Activated CD8-positive, alpha-beta memory T cell treated with anti-CD3 and anti-CD28 coated beads for 48 hours (primary cell): ENCODE measurements around the gene TUBB4B.
"Not testable (repeated sequence)": the region's sequence is repeated elsewhere in the genome, so short reads cannot be mapped to it uniquely, and the experiment has no call there.

ENCODE experiments used
- DNase-seq, 3 experiments: peaks; one replicate each; pipeline ENCODE4 v3.0.0-alpha.2; 2020; ENCODE audit warnings: low read depth in 2 of 3, low spot score in 2 of 3

TUBB4B gene

GRCh38 chr9:137251490-137252268, 10.6 kb downstream of the TUBB4B start:
- no peak for DNase-seq

GRCh38 chr9:137252555-137253506, 11.7 kb downstream of the TUBB4B start:
- no peak for DNase-seq

DNA sequence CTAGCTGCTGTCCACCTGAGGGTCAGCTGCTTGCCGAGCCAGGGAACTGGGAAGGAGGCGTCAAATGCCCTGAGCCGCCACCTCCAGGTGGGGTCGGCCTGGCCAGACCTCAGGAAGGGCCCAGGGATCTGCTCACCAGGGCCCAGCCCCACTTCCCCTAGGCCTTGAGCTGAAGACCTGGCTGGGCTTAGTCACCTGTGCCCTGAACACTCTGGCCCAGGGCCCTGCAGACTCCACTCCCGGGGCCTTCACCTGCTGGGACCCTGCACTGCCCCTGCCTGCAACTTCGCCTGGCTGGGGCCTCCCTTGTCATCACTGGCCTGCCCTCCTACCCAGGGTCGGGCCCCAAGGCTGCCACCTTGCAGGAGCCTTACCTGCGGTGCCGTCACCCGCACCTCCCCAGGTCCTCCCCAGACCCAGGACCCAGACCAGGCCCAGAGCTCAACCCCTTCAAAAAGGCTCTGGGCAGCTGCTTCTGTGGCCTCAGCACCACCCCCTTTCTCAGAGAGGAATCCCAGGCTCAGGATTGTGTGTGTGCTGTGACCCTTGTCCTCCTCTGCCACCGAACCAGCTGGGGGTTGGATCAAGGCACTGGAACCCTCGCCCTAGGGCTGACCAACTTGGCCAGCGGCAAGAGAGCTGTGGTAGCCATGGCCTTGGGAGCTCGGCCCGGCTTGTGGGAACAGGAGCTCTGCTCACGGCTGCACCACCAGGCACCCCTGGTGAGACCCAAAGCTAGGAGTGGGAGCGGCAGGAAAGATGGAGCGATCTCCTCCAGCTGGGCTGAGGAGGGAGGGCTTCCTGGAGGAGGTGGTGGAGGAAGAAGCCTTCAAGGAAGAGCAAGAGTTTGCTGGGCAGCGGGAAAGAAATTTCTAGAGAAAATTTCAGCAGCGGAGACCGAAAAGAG, 12.9 kb downstream of the TUBB4B start:
- DNase-seq: no peak

DNA sequence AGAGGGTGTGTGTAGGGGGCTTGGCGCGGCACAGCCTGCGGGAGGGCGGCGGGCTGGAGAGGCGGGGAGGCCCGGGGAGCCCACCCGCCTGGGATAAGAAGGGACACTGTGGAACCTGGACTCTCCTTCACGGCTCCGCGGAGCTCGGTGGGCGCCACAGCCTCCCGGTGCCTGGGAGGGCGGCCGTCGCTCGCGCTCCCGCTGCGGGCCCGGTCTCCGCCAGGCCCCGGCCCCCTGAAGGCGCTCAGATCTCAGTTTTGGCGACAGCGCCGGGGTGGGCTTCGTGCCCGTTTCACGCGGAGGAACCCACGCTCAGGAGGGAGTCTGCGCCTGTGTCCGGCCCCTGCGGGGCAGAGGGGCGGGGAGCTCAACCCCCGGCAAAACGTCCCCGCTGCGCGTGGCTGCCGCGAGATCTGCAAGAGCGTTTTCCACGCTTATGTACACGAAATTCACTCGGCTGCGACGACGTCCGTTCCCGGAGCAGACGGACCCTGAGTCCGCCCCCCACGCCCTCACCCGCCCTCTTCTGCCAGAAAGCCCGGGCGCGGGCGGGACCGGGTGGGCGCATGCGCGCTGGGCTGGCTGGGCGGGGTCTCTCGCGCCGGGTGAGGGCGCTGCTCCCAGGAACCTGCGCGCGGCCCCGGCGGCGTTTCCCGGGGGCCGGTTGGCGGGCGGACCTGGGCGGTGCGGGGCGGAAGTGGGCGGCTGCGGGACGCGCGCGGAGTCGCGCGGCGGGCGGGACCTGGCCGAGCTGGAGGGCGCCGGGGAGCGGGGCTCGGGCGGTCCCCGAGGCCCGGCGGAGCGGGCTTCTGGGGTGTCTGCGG, 13.7 kb downstream of the TUBB4B start, which contains the start of gene NELFB:
Gene NELFB (plus strand): TSS at position 704 of the 824 bp plus-strand sequence.
- DNase-seq: peak; percentile 96 to 98 (median 97)

DNA sequence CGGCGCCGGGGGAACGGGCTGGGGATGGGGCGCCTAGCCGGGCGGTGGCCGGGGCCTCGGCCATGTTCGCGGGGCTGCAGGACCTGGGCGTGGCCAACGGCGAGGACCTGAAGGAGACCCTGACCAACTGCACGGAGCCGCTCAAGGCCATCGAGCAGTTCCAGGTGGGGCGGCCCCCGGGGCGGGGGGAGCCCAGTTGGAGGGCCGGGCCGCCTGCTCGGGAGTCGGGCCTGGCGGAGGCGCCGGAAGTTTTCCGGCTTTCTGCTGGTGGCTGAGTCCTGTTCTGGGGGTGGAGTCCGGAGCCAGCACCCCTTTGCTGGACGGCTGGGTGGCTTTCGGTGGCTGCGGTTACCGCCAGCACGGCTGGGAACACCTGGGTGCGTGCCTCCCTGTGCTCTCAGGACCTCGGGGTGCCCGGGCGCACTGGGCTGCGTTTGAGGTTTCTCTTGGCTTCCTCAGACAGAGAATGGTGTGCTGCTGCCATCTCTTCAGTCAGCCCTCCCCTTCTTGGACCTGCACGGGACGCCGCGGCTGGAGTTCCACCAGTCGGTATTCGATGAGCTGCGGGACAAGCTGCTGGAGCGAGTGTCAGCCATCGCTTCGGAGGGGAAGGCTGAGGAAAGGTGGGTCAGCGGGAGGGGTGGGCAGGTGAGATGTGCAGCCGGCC, 14.5 kb downstream of the TUBB4B start:
- DNase-seq: no peak

DNA sequence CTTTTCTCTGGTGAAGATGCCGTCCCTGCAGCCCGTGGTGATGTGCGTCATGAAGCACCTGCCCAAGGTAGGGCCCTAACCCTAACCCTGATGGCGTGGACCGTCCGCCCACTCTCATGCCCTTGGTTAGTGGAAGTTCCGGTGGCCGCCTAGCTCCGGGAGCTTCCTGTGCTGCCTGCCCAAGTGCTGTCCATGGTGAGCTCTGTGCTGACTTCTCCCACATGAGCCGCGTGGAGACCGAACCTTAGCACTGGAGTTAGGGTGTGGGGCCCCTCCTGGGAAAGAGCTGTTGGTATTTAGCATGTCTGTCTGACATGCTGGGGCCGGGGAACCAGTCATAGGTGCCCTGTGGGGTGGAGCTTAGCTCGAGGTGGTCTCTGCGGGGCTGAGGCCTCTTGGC, 15.3 kb downstream of the TUBB4B start:
- no peak for DNase-seq

DNA sequence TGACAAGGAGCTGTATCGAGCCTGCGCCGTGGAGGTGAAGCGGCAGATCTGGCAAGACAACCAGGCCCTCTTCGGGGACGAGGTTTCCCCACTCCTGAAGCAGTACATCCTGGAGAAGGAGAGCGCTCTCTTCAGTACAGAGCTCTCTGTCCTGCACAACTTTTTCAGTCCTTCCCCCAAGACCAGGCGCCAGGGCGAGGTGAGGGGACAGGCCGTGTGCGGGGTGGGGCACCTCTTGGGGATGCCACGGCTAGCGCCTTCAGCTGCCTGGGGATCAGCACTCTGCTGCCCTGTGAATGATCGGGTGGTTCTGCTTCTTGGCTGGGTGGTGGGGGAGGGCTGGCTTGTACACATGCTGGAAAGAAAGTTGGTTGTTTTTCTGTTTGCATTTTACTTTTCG, 15.8 kb downstream of the TUBB4B start:
- DNase-seq: no peak

DNA sequence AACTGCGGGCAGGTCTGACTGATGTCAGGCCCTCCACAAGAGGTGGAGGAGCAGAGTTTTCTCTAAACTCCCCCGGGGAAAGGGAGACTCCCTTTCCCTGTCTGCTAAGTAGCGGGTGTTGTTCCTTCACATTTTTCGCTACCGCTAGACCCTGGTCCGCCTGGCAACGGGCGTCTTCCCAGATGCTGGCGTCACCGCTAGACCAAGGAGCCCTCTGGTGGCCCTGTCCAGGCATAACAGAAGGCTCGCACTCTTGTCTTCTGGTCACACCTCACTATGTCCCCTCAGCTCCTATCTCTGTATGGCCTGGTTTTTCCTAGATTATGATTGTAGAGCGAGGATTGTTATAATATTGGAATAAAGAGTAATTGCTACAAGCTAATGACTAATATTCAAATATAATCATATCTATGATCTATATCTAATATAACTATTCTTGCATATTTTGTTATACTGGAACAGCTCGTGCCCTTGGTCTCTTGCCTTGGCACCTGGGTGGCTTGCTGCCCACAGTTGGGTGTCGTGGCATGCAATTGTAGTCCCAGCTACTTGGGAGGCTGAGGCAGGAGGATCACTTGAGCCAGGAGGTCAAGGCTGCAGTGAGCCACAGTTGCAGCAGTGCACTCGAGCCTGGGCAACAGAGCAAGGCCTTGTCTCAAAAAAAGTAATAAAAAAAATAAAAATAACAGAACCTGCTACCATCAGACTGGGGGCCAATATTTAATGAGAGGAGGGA, 21.3 kb downstream of the TUBB4B start:
- not testable (repeated sequence) for DNase-seq

- no peak for DNase-seq
Measured at GRCh38 chr9:137262909-137263285, 21.8 kb downstream of the TUBB4B start.

GRCh38 chr9:137263506-137263905, 22.4 kb downstream of the TUBB4B start:
- DNase-seq: no peak

- DNase-seq: no peak
Measured at GRCh38 chr9:137264067-137264466, 23.0 kb downstream of the TUBB4B start.

DNA sequence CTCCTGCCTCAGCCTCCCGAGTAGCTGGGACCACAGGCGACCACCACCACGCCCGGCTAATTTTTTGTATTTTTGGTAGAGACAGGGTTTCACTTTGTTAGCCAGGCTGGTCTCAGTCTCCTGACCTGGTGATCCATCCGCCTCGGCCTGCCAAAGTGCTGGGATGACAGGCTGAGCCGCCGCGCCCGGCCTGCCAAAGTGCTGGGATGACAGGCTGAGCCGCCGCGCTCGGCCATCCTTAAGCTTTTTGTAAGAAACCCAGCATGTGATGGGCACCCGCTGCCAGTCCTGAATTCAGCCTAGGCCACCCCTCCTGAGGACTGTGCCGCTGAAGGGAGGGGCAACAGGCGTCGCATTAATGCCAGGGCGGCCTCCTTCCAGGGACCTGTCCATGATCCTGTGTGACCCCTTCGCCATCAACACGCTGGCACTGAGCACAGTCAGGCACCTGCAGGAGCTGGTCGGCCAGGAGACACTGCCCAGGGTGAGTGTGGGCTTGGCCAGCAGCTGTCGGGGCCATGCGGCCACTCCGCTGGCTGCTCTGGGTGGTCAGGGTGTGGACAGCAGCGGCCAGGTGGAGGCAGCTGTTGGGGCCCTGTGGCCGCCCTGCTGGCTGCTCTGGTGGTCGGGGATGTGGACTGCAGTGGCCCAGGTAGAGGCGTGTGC, 24.5 kb downstream of the TUBB4B start:
- no peak for DNase-seq

GRCh38 chr9:137266162-137266527, 25.1 kb downstream of the TUBB4B start:
- DNase-seq: no peak

DNA sequence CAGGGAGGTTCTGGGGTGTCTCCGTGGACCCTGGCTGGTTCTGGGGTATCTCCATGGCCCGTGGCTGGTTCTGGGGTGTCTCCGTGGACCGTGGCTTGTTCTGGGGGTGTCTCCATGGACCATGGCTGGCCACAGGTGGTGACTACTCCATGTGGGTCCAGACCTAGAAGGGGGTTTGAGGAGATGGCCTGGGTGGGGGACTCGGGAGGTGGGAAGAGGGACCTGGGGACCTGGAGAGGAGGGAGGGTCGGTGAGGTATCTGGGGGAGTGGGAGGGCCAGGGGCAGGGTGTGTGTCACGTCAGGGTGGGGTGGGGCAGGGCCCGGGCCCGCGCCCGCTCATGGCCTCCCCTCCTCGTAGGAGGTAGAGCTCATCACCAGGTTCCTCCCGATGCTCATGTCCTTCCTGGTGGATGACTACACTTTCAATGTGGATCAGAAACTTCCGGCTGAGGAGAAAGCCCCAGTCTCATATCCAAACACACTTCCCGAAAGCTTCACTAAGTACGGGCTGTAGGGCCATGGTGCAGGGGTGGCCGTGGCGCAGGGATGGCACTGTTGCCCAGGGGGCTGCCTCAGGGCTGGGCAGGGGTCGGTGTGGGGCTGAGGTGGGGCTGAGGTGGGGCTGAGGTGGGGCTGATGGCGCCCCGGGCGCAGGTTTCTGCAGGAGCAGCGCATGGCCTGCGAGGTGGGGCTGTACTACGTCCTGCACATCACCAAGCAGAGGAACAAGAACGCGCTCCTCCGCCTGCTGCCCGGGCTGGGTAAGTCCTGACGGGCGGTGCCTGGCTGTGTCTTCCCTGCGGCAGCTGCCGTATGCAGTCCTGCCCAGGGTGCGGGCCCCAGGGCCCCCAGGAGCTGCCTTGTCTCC, 25.7 kb downstream of the TUBB4B start:
- no peak for DNase-seq

DNA sequence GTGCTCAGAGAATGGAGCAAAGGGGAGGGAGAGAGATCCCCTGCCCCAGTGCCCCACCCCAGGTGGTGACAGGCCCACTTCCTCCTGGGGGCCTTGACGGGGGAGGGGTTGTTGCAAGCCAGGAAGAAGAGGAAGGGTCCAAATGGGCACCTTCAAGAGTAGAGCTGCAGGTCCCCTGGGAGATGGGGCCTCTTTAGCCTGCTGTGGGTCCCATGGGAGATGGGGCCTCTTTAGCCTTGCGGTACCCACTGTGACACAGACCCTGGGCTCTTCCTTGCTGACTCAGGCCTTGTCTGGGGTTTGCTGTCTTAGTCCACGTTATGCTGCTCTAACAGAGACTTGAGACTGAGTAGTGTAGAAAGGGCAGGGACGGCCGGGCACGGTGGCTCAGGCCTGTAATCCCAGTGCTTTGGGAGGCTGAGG, 26.9 kb downstream of the TUBB4B start:
- no peak for DNase-seq

- DNase-seq: no peak
Measured at GRCh38 chr9:137268538-137269201, 27.6 kb downstream of the TUBB4B start.

DNA sequence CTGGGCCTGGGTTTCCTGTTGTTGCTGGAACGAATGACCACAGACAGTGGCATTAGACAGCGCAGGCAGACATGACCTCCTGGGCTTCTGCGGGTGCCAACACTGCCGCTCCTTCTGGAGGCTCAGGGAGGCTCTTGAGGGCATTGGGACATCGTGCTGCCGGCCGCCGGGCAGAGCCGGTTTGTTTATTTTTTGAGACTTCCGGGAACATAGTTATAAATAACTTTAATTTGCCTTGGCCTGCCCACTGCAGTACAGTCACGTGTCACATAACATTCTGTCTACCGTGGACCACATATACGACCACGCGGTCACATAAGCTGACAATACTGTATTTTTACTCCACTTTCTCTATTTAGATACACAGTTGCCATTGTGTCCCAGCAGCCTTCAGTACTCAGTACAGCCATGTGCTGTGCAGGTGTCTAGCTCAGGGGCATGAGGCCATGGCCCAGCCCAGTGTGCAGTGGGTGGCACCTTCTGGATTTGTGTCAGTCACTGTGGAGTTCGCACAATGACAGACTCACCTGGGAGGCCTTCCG, 28.2 kb downstream of the TUBB4B start:
- no peak for DNase-seq
